HG03135 (cell line): Measurements from ENCODE around the gene B2M.
A peak's percentile ranks its signal among the peaks of the same experiment; 100 is the strongest.
"Not testable (repeated sequence)": the region's sequence is repeated elsewhere in the genome, so short reads cannot be mapped to it uniquely, and the experiment has no call there.

Experiments used
- ATAC-seq: cut with Tn5 transposase; IDR thresholded peaks from one replicate; pipeline ENCODE4 v1.9.1; 2021; ENCODE audit warnings: mild to moderate bottlenecking, moderate library complexity; ENCODE audit not compliant: unreplicated experiment

B2M gene

DNA sequence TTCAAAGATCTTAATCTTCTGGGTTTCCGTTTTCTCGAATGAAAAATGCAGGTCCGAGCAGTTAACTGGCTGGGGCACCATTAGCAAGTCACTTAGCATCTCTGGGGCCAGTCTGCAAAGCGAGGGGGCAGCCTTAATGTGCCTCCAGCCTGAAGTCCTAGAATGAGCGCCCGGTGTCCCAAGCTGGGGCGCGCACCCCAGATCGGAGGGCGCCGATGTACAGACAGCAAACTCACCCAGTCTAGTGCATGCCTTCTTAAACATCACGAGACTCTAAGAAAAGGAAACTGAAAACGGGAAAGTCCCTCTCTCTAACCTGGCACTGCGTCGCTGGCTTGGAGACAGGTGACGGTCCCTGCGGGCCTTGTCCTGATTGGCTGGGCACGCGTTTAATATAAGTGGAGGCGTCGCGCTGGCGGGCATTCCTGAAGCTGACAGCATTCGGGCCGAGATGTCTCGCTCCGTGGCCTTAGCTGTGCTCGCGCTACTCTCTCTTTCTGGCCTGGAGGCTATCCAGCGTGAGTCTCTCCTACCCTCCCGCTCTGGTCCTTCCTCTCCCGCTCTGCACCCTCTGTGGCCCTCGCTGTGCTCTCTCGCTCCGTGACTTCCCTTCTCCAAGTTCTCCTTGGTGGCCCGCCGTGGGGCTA lies at the start of gene B2M, which contains the start of gene PATL2:
B2M (plus strand) TSS at position 422 of the 647 bp plus-strand sequence; CDS start at position 452, 30 bp downstream.
PATL2 (minus strand) TSS at position 228 of the 647 bp plus-strand sequence. CDS start 34,833 bp downstream, outside the sequence.
- ATAC-seq = peak; percentile 84

DNA sequence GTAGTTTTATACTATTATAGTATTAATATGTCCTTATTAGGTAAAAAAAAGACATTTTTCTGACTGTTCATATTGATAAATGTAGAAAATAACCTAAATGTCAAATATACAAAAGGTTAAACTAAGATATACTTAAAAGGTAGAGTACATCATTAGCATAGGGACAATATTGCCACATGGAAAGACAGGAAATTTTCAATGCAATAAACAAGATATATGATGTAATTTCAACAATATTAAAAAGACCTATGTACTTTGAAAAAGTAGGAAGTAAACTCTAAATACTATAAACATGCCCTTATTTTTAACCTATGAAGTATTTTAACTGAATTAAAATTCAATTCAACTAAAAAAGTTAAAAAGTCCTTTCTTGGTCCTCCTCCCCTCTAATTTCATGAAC lies 49.7 kb upstream of the B2M start:
- no peak for ATAC-seq

DNA sequence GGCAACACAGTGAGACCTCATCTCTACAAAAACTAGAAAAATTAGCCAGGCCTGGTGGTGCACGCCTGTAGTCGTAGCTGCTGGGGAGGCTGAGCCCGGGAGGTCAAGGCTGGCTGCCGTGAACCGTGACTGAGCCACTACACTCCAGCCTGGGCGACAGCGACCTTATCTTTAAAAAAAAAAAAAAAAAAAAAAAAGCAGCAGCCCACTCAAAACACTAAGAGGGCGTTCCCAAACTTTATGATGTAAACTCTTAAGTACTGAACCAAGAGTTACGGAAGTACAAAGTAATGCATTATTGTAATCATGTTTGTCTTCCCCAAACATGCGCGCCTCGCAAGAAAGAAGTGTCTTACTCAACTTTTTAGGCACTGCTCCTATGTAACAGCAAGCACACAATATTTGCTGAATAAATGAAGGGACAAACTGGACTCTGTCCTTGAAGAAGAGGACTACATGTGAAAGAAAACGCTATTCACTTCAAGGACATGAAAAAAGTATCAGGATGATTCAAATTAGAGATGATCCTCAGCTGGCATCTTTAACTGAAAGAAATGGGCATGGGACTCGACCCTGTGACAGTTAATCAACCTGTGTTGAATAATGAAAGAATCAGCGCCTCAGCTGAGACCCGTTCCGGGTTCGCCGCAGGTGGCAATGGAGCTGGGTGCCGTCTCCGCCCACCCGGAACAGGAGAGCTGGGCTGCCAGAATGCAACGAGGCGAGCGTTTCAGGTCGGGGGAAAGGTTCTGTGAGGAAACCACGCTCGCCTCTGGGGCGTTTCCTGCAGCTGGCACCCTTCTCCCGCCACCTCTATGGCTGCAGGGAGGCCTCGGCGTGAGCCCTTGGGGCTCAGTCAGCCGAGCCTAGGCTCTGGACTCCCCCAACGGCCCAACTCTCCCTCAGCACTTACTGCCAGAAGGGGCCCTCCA lies 48.6 kb upstream of the B2M start:
- ATAC-seq = peak; percentile 55

DNA sequence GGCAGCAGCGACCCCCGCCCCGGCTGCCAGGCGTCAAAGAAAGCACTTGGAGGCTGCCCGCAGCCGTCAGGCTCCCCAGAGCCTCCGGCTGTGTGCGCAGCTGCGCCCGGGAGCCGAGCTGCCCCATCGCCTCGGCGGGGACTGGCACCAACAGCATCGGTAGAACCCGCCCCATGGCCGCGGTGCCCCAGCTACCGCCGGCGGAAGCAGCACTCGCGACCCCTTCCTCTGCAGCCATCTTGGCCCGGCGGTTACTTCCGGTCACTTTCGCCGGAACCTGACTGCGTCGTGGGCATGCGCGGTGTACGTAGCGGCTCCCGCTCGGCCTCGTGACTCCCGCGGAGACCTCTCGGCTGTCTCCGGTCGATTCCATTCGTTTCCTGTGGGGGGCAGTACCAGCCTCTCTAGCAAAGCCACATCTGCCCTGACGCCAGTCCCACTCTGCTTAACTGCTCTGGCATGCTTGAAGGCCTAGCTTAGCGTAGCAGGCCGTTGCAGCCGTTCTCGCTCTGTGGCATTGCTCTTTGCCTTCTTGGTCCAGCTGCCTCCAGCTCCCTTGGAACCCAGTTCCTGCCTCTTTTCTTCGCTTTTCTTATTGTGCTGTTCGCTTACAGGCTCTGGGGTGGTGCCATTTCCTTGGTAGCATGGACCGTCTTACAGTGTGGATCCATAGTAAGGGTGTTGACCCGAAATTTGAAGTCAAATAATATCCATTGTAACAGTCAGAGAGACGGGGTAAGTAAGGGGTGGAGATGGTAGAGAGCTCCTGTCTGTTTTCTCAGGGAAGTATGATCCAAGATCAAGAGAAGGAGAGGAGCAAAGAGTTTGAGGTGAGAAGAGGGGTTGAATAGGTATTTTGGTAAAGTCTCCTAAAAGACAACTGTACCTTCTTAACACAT lies 47.7 kb upstream of the B2M start, which contains the start of gene SPG11:
SPG11 (minus strand) TSS at position 253 of the 899 bp plus-strand sequence; CDS start at position 238, 15 bp downstream.
- peak; percentile 75 for ATAC-seq

DNA sequence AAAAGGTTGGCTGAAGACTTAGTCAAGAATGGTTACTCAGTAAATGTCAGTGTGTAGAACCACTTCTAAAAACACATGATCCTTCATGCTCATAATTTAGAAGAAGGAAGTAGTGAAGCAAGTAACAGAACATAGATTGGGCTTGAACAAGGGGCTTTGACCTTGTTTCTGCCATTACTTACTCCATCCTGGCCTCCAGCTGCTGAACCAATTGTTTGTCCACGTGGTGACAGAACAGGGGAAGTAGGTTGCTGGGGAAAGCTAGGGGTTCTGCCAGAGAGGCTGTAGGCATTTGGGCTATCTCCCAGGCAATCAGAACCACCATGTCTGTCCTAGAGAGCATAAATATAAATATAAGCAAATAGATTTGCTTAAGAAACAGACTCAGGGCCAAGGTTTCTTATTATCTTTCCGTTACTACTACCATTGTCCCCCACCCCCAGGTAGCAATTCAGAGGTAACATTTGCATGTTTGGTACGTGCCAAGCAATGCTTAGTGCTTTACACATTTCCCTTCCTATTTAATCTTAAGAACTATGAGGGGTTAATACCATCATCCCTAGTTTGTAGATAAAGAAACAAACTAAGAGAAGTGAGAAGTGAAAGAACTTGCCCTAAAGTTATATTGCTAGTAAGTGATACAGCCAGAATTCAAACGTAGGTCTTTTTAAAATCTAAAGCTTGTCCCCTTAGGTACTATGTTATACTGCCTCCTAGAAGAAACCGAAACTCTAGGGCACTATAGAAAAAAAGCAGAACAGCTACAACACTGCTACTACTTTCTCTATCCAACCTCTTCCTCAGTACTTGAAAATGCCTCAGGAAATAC lies 44.9 kb upstream of the B2M start:
- no peak for ATAC-seq

DNA sequence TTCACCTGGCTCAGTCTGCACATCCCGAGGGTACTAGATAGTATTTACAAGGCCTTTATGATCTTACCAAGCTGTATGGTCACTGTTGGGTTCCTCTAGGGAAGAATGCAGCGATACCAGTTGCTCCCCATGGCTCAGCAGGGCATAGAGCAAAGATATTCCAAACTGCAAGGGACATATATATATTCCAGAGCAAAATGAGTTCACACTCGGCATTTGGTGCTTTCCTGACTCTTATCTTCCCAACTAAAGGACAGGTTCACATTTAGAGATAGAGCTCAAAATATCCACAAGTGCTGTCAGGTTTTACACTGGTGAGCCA lies 44.3 kb upstream of the B2M start:
- ATAC-seq = no peak

DNA sequence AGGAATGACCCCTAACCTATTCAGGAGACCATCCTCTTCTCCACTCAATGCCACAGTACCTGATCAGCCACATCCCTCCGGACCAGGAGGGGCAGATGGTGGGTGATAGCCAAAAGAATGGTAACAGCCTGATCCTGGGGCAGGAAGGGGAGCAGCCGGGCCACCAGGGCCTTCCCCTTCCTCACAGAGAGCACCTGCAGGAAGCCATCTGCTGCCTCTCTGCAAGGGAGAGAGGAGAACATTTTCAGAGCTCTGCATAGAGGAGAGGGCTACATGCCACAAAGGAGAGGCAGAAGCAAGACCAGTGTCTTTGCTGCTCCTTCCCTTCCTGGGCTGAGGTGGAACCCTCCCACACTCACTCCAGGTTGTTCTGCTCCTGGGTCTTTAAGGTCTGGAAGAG lies 42.4 kb upstream of the B2M start:
- ATAC-seq = no peak

DNA sequence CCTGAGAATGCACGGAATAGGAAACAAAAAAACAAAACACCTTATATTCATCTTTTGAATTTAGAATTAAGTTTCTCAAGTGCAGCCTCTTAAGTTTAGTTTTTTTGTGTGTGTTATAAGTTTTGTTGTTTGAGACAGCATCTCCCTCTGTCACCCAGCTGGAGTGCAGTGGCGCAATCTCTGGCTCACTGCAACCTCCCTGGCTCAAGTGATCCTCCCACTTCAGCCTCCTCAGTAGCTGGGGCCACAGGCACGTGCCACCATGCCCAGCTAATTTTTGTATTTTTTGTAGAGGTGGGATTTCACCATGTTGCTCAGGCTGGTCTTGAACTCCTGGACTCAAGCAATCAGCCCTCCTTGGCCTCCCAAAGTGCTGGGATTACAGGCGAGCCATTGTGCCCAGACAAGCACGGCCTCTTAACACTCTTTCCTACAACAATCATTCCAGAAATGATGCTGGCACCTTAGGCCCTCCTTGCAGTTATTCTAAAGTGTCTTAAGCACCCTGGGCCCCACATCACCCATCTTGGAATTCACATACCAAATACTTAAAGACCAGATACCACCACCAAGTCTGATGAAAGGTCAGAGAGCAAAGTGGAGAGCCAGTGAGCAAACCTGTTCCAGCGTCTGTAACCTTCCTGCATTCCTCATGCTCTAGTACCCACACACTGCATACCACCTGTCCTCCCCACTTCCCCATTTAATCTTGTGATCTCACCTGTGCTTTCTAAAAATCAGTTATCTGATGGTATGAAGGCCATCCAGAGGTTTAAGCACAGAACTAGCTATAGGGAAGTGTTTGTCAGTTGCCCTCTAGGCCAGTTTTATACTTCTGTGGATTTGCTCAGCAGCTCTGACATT lies 41.0 kb upstream of the B2M start:
- no peak for ATAC-seq

DNA sequence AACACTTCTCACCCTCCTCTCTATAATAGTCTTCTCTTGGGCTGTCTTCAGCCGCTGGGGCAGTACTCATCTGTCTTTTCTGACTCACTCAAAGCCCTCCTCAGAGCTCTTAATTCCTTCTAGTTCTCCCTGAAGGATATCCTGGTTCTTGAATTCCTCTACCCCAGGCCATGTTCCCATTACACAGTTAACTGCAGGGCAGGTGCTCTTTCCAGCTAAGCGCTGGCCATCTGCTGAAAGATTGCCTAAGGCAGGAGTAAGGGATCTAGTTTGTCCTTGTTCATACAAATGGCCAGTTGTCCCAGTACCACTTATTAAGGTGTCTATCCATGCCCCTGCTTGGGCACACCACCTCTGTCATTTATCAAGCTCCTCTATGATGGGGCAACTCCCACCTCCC lies 37.7 kb upstream of the B2M start:
- no peak for ATAC-seq

DNA sequence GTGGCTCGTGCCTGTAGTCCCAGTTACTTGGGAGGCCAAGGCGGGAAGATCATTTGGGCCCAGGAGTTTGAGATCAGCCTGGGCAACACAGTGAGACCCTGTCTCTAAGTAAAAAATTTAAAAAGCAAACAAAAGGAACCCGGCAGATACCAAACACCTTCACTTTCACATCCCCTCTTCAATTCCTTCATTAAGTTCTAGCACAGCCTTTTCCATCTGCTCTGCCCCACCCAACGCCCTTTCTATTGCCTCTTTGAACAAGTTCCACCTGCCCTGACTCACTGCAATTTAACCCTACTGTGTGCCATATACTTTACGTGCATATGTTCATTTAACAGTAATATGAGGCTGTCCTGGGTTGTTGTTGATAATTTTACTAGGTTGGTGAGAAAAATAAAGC lies 35.4 kb upstream of the B2M start:
- no peak for ATAC-seq

DNA sequence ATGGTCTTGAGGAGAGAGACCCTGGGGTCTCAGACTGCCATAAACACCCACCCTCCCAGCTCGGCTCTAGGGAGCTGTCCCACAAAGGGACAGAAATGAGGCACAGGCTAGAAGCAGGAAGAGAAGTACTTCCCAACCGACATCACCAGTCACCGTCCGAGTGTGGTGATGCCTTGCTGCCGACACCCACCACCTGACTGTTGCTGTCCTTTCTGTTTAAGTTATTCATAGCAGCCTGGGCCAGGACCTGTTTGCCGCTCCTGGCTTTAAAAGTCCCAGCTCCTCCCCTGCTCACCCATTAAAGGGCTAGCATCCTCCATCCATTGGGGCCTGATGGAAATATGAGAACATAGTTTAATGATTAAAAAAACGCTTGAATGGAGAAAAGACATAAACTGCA lies 34.6 kb upstream of the B2M start:
- no peak for ATAC-seq

DNA sequence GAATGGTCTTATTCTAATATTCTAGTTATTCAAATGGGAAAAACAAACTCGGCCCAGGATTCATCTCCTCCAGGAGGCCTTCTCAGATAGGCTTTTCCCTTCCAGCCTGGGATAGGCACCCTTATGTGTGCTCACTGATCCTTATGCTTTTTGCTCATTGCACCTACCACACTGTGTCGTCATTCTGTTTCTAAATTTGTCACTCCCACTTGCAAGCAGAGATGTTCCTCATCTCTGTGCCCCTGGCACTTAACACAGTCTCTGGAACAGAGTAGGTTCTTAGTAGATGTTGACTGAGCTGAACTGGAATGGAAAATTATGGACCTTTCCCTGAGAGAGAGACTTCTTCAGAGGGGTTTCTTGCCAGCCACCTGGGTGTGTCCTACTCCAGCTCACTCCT lies 29.1 kb upstream of the B2M start:
- no peak for ATAC-seq

DNA sequence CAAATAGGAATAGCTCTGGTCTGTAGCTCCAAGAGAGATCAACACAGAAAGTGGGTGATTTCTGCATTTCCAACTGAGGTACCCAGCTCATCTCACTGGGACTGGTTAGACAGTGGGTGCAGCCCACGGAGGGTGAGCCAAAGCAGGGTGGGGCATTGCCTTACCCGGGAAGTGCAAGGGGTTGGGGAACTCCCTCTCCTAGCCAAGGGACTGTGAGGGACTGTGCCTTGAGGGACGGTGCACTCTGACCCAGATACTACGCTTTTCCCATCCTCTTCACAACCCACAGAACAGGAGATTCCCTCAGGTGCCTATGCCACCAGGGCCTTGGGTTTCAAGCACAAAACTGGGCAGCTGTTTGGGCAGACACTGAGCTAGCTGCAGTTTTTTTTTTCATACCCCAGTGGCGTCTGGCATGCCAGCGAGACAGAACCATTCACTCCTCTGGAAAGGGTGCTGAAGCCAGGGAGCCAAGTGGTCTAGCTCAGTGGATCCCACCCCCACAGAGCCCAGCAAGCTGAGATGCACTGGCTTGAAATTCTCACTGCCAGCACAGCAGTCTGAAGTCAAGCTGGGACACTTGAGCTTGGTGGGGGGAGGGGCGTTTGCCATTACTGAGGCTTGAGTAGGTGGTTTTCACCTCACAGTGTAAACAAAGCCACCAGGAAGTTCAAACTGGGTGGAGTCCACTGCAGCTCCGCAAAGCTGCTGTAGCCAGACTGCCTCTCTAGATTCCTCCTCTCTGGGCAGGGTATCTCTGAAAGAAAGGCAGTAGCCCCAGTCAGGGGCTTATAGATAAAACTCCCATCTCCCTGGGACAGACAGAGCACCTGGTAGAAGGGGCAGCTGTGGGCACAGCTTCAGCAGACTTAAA lies 28.3 kb upstream of the B2M start:
- ATAC-seq = not testable (repeated sequence)

DNA sequence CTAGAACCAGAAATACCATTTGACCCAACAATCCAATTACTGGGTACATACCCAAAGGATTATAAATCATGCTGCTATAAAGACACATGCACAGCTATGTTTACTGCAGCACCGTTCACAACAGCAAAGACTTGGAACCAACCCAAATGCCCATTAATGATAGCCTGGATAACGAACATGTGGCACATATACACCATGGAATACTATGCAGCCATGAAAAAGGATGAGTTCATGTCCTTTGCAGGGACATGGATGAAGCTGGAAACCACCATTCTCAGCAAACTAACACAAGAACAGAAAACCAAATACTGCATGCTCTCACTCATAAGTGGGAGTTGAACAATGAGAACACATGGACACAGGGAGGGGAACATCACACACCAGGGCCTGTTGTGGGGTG lies 22.0 kb upstream of the B2M start:
- ATAC-seq = not testable (repeated sequence)

DNA sequence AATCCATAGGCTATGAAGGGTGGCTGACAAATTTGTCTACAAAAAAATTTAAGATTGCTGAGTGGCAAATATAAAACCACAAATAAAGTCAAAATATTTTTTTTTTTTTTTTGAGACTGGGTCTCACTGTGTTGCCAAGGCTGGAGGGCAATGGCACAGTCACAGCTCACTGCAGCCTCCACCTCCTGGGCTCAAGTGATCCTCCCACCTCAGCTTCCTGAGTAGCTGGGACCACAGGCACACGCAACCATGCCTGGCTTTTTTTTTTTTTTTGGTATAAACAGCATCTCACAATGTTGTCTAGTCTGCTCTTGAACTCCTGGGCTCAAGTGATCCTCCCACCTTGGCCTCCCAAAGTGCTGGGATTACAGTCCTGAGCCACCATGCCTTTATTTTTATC lies 21.1 kb upstream of the B2M start:
- not testable (repeated sequence) for ATAC-seq

DNA sequence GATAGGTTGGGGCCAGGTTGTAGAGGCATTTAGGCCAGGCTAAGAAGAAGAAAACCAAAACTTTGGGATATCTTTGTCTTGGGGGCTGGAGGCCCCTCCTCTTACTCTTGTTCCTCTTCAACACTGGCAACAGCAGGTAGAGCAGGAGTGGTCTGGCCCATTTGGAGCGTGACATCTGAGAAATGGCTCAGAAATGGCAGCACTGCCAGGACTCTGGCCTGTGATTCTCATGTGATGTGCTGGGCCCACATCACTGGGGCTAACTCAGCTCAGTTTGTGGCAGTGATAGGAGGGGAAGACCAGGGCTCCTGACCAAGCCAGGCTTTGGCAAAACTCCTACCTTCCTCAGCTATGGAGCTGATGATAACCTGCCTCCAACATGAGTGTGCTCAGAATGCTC lies 18.7 kb upstream of the B2M start:
- no peak for ATAC-seq

DNA sequence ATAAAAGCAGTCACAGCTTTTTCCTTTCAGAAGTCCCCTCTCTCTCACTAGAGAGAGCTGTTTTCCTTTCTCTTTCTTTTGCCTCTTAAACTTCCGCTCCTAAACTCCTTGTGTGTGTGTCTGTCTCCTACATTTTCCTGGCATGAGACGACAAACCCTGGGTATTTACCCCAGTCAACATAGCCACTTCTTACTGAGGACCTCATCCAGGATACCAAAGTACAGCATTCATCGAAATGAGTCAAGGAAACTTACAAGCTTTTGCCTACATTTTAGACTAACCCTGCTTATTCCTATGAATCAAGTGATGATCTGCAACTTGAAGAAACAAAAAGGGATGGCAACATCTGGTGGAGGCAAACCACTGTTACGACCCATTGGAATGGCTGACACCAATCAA lies 16.9 kb upstream of the B2M start:
- ATAC-seq = no peak

DNA sequence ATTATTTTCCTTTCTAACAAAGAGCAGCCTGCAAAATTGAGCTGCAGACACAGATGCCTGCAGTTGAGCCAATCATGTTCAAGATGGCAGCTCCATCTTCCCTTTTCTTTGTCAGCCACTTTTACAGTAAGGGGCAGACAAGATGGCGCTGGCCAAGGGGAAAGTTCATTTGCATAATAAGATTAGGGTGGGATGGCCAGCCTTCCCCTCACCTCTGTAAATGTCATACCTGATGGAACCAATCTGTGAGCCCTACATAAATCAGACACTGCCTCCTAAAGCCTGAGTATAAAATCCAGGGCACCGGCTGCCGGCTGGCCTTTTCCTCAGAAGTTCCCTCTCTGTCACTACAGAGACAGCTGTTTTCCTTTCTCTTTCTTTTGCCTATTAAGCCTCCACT lies 16.0 kb upstream of the B2M start:
- no peak for ATAC-seq
